Measurements from ENCODE around the gene CPXM2.

GRCh38 chr10:123896246-123896927 lies 4.8 kb upstream of the CPXM2 start:
- TF ChIP-seq POLR2A (IDR thresholded peaks at IDR 0.05; ENCODE audit: low read depth, low read length) (no peak), POLR2AphosphoS5 (IDR thresholded peaks at IDR 0.05; ENCODE audit: low read depth, low read length) (no peak), SPI1 (IDR thresholded peaks at IDR 0.05; ENCODE audit: low read depth, low read length) (no peak)
